LNCAP (cell line): ENCODE data around the gene USF3.

ENCODE experiments used
- CTCF ChIP-seq: fragments of 450-650 bp; IDR thresholded peaks from 2 replicates; pipeline ENCODE4 v1.5.1; 2017; ENCODE audit warnings: mild to moderate bottlenecking

The USF3 gene

GRCh38 chr3:113736548-113737089, 40.2 kb upstream of the USF3 start:
- TF ChIP-seq CTCF, result peak; percentile 67

- TF ChIP-seq CTCF, result no peak
Observed at GRCh38 chr3:113731694-113732093, 35.3 kb upstream of the USF3 start.

- TF ChIP-seq CTCF, result no peak
Observed at GRCh38 chr3:113730550-113730949, 34.1 kb upstream of the USF3 start.

GRCh38 chr3:113728661-113729060, 32.2 kb upstream of the USF3 start:
- no peak for TF ChIP-seq CTCF

- TF ChIP-seq CTCF, result no peak
Observed at GRCh38 chr3:113721636-113722035, 25.2 kb upstream of the USF3 start.

- no peak for TF ChIP-seq CTCF
Observed at GRCh38 chr3:113719758-113720157, 23.3 kb upstream of the USF3 start.

GRCh38 chr3:113719294-113719693, 22.9 kb upstream of the USF3 start:
- no peak for TF ChIP-seq CTCF

GRCh38 chr3:113717818-113718217, 21.4 kb upstream of the USF3 start:
- no peak for TF ChIP-seq CTCF
